SIG-M5 (cell line): ENCODE measurements around the gene CCDC187.

Experiments used
- DNase-seq: peaks from one replicate; lab custom pipeline; 2025; lab: John Stamatoyannopoulos, UW

The CCDC187 gene

DNA sequence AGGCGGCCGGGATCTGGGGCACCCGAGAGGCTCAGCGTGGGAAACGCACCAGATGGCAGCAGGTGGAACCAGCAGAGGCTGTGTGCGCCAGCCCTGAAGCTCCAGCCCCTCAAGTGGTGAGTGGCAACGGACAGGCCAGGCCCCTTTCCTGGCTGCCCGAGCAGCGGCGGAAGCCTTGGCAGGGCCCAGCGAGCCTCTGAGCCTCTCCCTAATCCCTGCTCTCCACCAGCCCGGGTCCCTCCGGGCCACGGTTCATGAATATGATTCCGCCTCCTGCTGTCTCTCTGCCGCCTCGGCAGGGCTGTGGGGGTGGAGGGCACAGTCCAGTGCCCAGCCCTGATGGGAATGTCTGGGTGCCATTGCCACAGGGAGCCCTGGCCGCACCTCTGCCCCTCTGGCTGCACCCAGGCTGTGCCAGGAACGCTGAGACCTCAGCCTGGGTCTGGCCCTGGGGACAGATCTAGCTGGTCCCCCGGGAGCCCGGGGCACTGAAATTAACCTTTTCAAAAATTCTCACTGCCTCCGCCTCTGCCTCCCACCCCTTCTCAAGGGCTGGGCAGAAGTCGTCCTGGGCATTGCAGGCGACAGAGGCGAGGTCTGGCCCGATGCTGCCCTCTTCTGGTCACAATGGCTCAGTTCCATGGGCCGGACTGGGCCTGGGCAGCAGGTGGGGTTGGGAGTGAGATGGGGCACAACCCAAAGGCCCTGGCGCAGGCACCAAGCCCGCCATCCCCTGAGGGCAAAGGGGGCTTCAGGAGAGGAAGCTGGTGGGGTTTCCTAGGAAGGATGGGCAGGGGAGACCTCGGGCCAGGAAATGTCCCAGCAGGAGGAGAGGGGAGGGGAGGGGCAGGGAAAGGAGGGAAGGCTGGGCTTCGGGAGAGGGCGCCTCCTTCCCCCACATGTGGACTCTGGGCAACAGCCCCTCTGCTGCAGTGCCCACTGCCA lies 20.3 kb downstream of the CCDC187 start:
- no peak for DNase-seq

DNA sequence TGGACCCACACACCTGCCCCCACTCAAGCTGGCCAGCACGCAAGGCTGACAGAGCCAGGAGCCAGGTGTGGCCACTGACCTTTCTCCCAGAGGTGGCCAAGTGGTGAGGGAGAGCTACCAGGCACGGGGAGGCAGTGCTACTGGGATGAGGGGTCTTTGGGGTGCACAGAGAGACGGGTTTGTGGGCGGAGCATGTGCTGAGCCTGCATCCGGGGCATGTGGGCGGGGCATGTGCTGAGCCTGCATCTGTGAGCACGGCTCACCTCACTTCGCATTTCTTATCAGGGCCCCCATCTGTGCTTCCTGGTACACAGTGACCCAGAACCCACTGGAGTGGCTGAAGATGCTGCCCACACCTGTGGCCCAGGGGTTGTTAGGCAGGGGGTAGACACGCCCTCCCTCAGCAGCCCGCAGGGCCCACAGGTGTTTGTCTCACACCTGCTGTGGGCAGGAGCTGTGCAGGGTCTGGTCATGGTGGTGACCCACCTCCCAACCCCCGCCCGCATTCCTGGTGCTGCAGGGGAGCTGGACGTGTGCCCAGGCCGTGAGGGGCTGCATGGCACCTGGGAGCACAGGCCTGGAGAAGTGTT lies 21.5 kb downstream of the CCDC187 start:
- DNase-seq: no peak

DNA sequence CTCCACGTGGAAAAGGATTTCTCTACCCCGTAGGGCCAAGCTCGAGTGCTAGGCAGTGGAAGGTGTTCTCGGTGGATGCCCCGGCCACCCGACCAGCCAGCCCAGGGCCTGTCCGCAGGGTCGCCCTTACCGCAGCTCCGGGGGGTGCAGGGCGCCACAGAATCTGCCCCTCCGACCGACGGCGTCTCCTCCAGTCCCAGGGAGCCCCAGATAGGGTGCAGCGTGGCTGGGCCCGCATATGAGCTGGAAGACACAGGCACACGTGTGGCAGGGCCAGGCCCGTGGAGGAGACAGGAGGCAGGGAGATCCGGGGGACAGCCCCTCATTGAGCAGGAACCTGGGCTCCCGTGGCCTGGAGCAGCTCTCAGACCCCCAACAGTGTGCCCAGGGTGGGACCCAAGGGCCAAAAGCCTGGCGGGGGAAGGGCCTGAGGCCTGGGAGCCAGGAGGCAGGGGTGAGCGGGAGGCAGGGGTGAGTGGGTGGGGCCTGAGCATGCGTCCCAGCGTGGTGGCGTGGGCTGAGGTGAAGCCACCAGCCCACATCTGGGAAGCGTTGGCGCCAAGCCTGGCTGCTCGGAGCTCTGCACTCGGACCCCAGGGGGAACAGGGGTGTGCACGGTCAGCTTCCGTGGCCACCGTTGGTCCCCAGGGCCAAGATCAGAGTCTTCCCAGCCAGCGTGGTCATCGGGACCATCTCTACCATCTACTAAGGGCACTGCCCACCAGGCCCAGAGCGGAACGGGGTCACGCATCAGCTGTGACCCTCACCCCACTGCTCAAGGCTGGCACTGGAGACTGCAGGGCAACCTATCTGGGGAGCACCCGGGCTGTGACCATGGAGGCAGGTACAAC lies 22.2 kb downstream of the CCDC187 start:
- DNase-seq: no peak

GRCh38 chr9:136280535-136281315 lies 23.2 kb downstream of the CCDC187 start:
- no peak for DNase-seq

DNA sequence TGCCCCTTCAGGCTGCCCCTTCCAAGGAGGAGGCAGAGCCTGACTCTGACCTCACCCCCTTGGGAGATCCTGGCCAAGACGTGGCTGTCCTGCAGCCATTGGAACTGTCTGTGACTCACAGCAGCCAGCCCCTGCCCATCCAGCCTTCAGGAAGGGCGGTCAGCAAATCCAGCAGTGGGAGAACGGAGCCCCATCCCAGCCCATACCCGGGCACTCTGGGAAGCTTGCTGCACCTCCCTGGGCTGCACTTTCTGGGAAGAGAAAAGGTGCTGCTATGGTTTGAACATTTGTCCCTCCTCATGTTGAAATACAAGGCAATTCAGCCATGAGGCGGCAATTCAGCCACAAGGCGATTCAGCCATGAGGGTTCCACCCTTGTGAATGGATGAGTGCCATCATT lies 24.4 kb downstream of the CCDC187 start:
- no peak for DNase-seq

- no peak for DNase-seq
Measured at GRCh38 chr9:136278894-136279293, 25.0 kb downstream of the CCDC187 start.

- no peak for DNase-seq
Measured at GRCh38 chr9:136278221-136278620, 25.7 kb downstream of the CCDC187 start.

GRCh38 chr9:136277746-136278145 lies 26.1 kb downstream of the CCDC187 start:
- DNase-seq: no peak

DNA sequence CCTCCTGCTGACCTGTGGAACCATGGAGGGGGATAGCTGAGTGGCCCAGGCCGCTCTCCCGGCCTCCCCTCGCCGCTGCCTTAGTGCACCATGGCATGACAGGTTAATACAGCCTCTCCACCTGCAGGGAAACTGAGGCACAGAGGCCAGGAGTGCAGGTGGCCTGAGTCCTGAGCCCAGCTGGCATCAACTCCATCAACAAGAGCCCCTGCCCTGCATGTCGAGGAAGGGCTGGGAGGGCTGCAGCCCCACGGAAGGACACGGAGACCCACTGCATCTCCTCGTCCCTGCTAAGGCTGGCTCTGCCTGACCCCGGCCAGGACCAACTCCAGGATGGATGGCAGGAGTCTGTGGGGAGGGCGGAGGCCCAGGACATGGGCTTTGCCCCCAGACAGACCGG lies 27.2 kb downstream of the CCDC187 start:
- DNase-seq: no peak

DNA sequence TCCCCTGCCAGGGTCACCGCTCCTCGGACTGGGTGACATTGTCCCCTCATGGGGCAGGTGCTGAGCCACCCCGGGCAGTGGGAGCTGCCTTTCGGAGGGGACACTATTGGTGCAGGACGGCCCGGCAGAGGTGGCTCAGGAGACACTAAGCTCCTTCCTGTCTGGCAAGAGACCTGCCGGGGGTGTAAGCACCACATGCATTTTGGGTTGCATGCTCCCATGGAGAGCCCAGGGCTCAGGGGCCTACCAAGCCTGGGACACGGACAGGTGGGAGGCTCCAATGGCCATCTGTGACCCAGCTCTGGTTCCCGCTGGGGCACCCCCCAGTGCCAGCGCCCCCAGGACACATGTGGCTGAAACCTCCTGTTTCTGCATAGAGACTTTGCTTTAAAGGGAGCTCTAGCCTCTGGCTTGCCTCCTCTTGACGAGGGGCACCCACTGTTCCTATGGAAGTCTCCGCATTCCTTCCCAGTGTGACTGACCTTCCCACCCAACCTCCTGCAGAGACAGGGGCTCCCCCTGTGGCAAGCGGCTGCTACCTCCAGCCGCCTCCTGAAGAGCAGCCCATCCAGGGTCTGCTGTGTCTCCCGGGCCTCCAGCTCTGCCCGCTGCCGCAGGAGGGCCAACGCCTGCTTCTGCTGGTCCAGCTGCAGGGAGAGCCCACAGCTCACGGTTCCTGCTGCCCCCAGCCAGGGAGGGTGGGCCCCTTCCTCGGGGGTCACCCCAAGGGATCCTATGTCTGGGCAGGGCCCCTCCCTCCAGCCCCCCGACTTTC lies 28.1 kb downstream of the CCDC187 start:
- DNase-seq: no peak

DNA sequence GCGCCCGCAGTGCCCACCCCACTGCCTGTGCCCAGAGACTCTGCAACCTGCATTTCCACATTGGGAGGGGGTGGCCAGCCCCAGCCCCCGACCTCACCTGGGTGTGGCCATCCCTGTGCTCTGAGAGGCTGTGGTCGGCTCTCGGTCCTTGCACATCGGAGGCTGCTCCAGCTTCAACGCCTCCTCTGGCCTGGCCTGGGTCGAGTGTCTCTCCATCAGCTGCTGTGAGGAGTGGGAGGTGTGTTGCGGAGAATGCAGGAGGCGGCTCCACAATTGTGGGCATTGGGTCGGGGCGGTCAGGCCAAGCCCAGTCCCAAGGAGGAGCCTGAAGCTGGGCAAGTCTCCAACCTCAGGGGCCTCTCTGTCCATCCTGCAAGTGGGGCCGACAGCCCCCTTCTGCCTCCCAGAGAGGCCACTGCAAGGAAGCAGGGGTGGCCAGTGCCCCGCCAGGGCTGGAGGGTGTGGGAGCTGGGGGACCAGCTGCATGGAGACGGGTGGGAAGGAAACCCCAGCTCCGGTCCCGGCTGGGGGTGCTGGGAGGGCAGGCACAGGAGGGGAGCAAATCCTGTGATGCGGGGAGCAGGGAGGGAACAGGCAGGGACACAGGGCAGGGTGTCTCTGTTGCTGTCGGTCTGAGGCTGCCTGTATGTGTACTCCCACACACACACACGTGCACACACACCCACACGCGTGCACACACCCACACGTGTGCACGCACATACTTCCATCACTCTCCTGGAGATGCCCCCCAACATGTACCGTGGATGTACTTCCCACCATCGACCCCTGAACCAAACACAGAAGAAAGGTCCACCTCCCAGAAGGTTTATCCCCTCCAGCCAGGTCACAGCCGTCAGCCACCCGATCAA lies 28.9 kb downstream of the CCDC187 start:
- DNase-seq: no peak

DNA sequence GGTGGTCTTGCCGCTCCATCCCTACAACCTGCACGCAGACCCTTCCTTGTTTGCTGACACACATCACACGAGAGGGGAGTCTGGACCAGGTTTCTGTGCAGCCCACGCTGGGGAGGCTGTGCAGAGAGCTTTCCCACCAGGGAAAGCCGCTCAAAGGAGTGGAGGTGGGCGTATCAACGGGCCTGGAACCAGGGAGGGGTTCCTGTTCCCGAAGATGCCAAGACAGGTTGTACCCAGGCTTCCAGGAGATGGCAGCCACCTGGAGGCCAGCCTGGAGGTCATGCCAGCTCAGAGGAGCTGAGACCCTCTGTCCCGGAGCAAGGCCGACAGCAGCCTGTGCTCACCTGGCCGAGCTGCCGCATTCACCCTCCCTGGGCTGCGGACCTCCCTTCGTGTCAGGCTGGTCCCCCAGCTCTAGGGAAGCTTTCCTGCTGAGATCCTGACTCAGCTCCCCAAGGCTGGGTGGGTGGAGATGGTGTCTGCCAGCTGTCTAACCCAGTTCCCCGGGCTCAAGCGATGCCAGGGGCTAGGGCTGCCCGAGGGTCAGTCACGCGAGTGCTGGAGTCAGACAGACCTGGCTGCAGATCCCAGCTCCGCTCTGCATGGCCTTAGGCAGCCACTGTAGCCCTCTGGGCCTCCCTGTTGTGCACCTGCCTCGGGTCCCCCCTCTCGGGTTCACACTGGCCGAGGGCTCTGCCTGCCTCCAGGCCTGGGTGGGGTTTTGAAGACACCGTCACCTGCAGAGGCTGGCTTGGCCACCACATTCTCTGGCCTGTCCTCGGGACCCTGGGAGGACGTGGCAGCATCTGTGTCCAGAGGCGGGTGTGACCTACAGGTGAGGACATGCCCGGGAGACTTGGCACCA lies 29.7 kb downstream of the CCDC187 start:
- no peak for DNase-seq

GRCh38 chr9:136273244-136273865 lies 30.5 kb downstream of the CCDC187 start:
- DNase-seq: no peak

DNA sequence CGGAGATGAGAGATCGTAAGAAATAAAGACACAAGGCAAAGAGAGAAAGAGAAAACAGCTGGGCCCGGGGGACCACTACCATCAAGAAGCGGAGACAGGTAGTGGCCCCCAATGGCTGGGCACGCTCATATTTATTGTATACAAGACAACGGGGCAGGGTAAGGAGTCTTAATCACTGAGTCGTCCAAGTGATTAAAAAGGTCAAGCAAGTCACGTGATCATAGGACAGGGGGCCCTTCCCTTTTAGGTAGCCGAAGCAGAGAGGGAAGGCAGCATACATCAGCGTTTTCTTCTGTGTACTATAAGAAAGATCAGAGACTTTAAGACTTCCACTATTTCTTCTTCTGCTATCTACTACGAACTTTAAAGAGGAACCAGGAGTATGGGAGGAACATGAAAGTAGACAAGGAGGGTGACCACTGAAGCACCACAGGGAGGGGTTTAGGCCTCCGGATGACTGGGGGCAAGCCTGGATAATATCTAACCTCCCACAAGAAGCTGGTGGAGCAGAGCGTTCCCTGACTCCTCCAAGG lies 33.7 kb downstream of the CCDC187 start:
- DNase-seq: no peak

DNA sequence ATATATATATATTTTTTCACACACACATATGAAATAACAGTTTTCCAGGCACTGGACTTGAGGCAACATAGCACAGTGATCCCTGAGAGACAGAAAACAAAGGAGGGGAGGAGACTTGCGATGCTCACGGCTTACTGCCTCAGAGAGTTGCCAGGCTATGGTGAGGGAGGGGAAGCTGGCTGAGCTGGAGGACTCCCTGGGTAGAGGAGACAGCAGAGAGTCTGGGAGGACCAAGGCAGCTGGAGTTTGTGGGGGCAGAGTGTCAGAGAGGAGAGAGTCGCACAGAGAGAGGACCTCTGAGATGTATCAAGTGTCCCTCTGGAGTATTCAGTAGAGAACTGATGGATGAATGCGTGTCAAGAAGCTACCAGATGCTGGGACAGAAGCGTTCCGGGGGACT lies 35.2 kb downstream of the CCDC187 start:
- no peak for DNase-seq

DNA sequence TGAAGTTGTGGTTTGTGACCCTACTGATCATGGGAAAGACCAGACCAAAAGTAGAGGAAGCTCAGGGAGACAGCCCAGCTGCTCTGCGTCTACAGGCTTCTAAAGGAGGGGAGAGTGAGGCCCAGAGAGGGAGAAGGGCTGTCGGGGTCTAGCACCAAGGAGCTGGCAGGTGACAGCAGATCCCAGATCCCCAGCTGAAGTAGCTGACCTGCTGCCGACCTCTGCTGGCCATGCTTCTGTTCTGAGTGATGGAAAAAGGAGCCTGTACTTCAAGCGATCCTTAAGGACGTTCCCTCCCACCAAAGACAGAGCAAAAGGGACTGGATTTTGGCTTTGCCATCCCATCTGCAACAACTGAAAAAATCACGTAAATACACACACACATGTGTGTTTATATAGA lies 35.6 kb downstream of the CCDC187 start:
- DNase-seq: no peak

DNA sequence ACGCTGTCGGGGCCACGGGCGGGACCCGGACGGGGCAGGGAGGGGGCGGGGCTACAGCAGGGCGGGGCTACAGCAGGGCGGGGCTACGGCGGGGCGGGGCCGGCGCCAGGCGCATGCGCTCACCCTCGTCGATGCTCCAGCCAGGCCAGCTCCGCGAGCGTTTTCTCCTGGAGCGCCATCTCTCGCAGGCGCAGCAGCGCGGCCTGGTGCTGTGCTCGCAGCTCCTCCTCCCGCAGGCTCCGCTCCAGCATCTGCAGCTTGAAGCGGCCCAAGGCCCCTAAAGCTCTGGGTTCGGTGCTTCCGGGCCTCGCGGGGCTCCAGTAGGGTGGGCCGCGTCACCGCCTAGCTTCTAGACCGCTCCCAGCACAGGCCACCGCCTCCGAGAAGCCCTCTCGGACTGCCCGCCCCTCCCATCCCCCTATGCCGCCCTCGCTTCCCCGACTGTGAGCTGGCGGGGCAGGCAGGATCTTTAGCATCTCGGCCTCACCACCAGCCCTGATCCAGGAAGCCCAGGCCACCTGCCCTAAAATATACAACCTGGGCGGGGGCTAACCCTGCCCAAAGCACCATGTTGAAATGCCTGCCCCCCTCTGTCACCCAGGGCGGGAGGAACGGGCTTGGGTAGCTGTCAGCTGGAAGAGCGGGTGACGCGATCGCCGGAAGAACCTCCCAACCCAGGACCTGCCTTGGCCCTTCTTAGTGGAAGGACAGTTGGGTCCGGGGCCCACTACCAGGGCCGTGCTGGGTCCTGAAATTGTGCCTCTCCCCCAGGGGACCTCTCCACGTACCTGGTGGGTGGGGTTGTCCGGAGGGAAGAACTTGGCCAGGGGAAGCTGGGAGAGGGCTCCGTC lies 36.4 kb downstream of the CCDC187 start:
- DNase-seq: no peak
